ENCODE measurements around the gene DOCK11. TPM values are rescaled to one million over a fixed set of nuclear protein-coding genes. Genes with fewer than 3 reads are reported as not detected.
A peak's percentile ranks its signal among the peaks of the same experiment; 100 is the strongest.

The DOCK11 gene
- total and polyA plus RNA-seq, 7 experiments from 2014 or later: 24.2 to 115 (median 78.5) TPM

DNA sequence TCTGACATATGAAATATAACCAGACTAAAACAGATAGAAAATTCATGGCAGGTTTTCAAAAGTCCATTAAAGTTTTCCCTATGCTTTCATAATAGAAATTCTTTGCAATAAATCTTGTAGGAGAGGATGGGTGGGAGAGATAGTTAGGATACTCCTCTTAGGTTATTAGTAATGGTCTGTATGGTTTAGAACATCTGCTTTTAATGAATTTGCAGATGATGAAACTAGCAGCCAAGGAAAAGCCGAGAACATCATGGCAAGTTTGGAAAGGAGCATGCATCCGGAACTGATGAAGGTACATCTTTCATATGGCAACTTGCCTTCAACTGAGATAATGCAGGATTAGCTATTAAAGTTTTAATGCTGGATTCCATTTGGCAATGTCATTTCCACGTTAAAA is 70.7 kb downstream of the DOCK11 start:
- Mint-ChIP-seq H3K4me3 (no peak overlapping the region), H3K27me3 (no peaks in the 10 kb centered on the region), H3K9me3 (peaks cover 0 to 1% (median 0%) of the 10 kb centered on the region in 11 donors), H3K4me1 (peaks cover 2 to 34% (median 24%) of the 10 kb centered on the region in 7 donors), H3K27ac (peak overlapping the region in 5 of 9 donors; percentile 3 to 71 (median 31)), H3K36me3 (peaks cover 3 to 35% (median 15%) of the 10 kb centered on the region in 5 donors)
- Histone ChIP-seq H3K27ac (ENCODE audit: low read depth, low read length) (no peak overlapping the region), H3K4me3 (ENCODE audit: low read length) (no peak overlapping the region), H3K9me3 (ENCODE audit: control insufficient read depth in 2 of 3, low read length in 3 of 3) (no peaks in the 10 kb centered on the region), H3K4me1 (ENCODE audit: control insufficient read depth in 2 of 2, insufficient read depth in 2 of 2, low read length in 2 of 2) (no peaks in the 10 kb centered on the region), H3K36me3 (ENCODE audit: control insufficient read depth in 2 of 3, insufficient read depth in 3 of 3, low read length in 3 of 3) (peaks cover 0 to 29% (median 3%) of the 10 kb centered on the region in 3 experiments), H3K27me3 (ENCODE audit: control insufficient read depth in 2 of 2, insufficient read depth in 2 of 2, low read length in 2 of 2) (no peaks in the 10 kb centered on the region)
- DNase-seq: no peak
- ChIA-PET POLR2A (no interaction called here), CTCF (no interaction called here)
- no peak for ATAC-seq
- intact Hi-C loops (cut with micrococcal nuclease): no loop called here

DNA sequence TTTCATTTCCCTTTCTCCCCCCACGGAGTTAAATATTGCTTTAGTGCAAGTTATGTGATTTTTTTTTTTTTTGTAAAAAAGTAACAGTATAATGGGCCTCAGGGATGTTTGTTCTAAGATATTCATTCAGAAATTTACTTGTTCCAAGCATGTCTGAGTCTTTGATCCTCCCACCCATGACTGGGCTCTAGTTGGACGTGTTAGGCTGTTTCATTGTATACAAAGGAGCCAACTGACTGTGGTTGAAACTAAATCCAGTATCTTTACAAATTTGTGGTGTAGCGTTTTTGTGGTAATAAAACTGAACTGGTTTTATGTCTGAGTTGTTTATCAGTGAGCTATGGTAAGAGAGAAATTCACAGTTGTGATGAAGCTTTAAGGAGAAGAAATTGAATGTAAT is 74.1 kb downstream of the DOCK11 start:
- Mint-ChIP-seq H3K9me3 (no peaks in the 10 kb centered on the region), H3K27ac (peak overlapping the region in 4 of 9 donors; percentile 43 to 79 (median 56)), H3K36me3 (peaks cover 0 to 30% (median 11%) of the 10 kb centered on the region in 5 donors), H3K4me1 (peaks cover 0 to 16% (median 12%) of the 10 kb centered on the region in 7 donors), H3K4me3 (no peak overlapping the region), H3K27me3 (no peaks in the 10 kb centered on the region)
- H3K27ac ChIP-seq (ENCODE audit: low read depth, low read length): no peak overlapping the region
- H3K9me3 ChIP-seq (ENCODE audit: control insufficient read depth in 2 of 3, low read length in 3 of 3): no peaks in the 10 kb centered on the region
- no peak overlapping the region for H3K4me3 ChIP-seq (ENCODE audit: low read length)
- POLR2A ChIA-PET: no interaction called here
- DNase-seq (no peak), ATAC-seq (no peak)
- peaks cover 0 to 29% (median 3%) of the 10 kb centered on the region in 3 experiments for H3K36me3 ChIP-seq (ENCODE audit: control insufficient read depth in 2 of 3, insufficient read depth in 3 of 3, low read length in 3 of 3)
- CTCF ChIA-PET: no interaction called here
- no peaks in the 10 kb centered on the region for H3K27me3 ChIP-seq (ENCODE audit: control insufficient read depth in 2 of 2, insufficient read depth in 2 of 2, low read length in 2 of 2)
- intact Hi-C loops (cut with micrococcal nuclease): no loop called here
- H3K4me1 ChIP-seq (ENCODE audit: control insufficient read depth in 2 of 2, insufficient read depth in 2 of 2, low read length in 2 of 2): no peaks in the 10 kb centered on the region

DNA sequence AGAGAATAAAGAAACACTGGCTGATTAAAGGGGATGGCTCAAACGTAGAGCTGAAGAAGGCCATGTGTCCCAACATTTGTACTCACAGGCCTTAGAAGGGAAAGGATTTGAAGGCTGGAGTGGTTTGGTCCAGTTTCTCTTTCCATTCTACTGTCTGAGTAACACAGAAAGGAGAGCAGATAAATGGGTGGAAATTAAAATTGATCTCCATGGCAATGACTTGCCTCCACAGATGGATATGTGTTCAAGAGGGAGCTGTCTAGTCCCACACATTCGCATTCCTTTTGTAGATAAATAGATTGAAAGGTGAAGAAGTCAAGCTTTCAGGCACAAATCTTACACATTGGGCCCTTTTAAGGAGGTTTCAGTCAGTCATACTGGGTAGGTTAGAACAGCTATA is 74.6 kb downstream of the DOCK11 start:
- no peaks in the 10 kb centered on the region for H3K4me1 ChIP-seq (ENCODE audit: control insufficient read depth in 2 of 2, insufficient read depth in 2 of 2, low read length in 2 of 2)
- Mint-ChIP-seq H3K4me3 (no peak overlapping the region), H3K9me3 (no peaks in the 10 kb centered on the region), H3K4me1 (peaks cover 0 to 15% (median 10%) of the 10 kb centered on the region in 7 donors), H3K27me3 (no peaks in the 10 kb centered on the region), H3K27ac (peak overlapping the region in 7 of 9 donors; percentile 15 to 79 (median 51)), H3K36me3 (peaks cover 0 to 30% (median 13%) of the 10 kb centered on the region in 5 donors)
- H3K27ac ChIP-seq (ENCODE audit: low read depth, low read length): no peak overlapping the region
- intact Hi-C loops (cut with micrococcal nuclease): no loop called here
- no peak for ATAC-seq
- POLR2A ChIA-PET: interaction anchor here (0.6 kb wide), 1 partner anchor 70 kb away, joined by 3 read pairs; no protein-coding TSS in a partner anchor
- no peak for DNase-seq
- H3K4me3 ChIP-seq (ENCODE audit: low read length): no peak overlapping the region
- H3K9me3 ChIP-seq (ENCODE audit: control insufficient read depth in 2 of 3, low read length in 3 of 3): no peaks in the 10 kb centered on the region
- H3K27me3 ChIP-seq (ENCODE audit: control insufficient read depth in 2 of 2, insufficient read depth in 2 of 2, low read length in 2 of 2): no peaks in the 10 kb centered on the region
- peaks cover 0 to 25% (median 3%) of the 10 kb centered on the region in 3 experiments for H3K36me3 ChIP-seq (ENCODE audit: control insufficient read depth in 2 of 3, insufficient read depth in 3 of 3, low read length in 3 of 3)
- CTCF ChIA-PET: no interaction called here

DNA sequence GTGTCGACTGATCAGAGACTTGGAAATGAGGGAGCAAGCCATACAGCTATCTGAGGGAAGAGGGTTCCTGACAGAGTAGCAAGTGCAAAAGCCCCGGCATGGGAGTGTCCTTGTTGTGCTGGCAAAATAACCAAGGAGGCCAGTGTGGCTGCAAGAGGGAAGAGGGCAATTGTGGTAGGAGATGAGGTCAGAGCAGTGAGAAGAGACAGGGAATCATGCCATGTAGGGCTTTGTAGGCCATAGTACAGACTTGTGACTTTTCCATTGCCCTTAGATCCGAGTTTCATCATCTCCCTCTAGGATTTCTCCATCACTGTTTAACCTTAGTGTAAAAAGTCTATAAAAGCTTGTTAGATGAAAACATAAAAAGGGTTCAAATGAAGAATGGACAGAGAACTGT is 76.2 kb downstream of the DOCK11 start:
- intact Hi-C loops (cut with micrococcal nuclease): no loop called here
- H3K36me3 Mint-ChIP-seq: peaks cover 0 to 24% (median 13%) of the 10 kb centered on the region in 5 donors
- H3K4me1 Mint-ChIP-seq: peaks cover 0 to 10% (median 4%) of the 10 kb centered on the region in 7 donors
- no peak overlapping the region for H3K4me3 Mint-ChIP-seq
- H3K4me3 ChIP-seq (ENCODE audit: low read length): no peak overlapping the region
- ChIA-PET POLR2A (interaction anchor here (0.7 kb wide), 1 partner anchor 9 kb away, joined by 3 read pairs; no protein-coding TSS in a partner anchor), CTCF (no interaction called here)
- H3K9me3 ChIP-seq (ENCODE audit: control insufficient read depth in 2 of 3, low read length in 3 of 3): no peaks in the 10 kb centered on the region
- H3K27me3 ChIP-seq (ENCODE audit: control insufficient read depth in 2 of 2, insufficient read depth in 2 of 2, low read length in 2 of 2): no peaks in the 10 kb centered on the region
- H3K27me3 Mint-ChIP-seq: no peaks in the 10 kb centered on the region
- peaks cover 0 to 37% (median 6%) of the 10 kb centered on the region in 3 experiments for H3K36me3 ChIP-seq (ENCODE audit: control insufficient read depth in 2 of 3, insufficient read depth in 3 of 3, low read length in 3 of 3)
- H3K4me1 ChIP-seq (ENCODE audit: control insufficient read depth in 2 of 2, insufficient read depth in 2 of 2, low read length in 2 of 2): no peaks in the 10 kb centered on the region
- H3K27ac Mint-ChIP-seq: peak overlapping the region in 2 of 9 donors; percentile 28 to 41
- no peaks in the 10 kb centered on the region for H3K9me3 Mint-ChIP-seq
- DNase-seq (no peak), ATAC-seq (no peak)
- H3K27ac ChIP-seq (ENCODE audit: low read depth, low read length): no peak overlapping the region

DNA sequence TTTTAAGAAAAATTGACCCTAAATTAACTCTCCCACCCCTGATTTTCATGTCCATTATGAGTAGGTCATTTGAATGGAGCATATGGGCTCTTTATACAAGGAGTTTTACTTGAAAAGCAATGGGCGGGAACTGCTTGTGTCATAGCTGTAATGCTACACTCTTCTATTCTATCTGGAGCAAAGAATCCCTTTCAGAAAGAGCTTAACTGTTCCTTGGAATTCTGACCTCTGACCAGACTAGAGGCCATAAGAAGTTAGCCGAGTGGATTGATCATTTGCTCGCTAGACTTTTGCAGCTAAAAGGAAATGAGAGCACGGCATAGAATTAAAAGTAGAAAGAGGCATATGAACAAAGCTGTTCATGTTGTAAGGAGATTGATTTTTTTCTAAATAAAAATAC is 79.1 kb downstream of the DOCK11 start:
- H3K4me1 Mint-ChIP-seq: peaks cover 0 to 6% (median 0%) of the 10 kb centered on the region in 7 donors
- H3K4me3 Mint-ChIP-seq: no peak overlapping the region
- CTCF ChIA-PET: interaction anchor here (0.9 kb wide), 1 partner anchor 24 kb away, joined by 4 read pairs; no protein-coding TSS in a partner anchor
- no peak overlapping the region for H3K4me3 ChIP-seq (ENCODE audit: low read length)
- H3K27ac Mint-ChIP-seq: no peak overlapping the region
- no peaks in the 10 kb centered on the region for H3K27me3 ChIP-seq (ENCODE audit: control insufficient read depth in 2 of 2, insufficient read depth in 2 of 2, low read length in 2 of 2)
- peaks cover 0 to 22% (median 16%) of the 10 kb centered on the region in 5 donors for H3K36me3 Mint-ChIP-seq
- no peaks in the 10 kb centered on the region for H3K9me3 ChIP-seq (ENCODE audit: control insufficient read depth in 2 of 3, low read length in 3 of 3)
- DNase-seq (no peak), ATAC-seq (no peak)
- no peaks in the 10 kb centered on the region for H3K27me3 Mint-ChIP-seq
- H3K4me1 ChIP-seq (ENCODE audit: control insufficient read depth in 2 of 2, insufficient read depth in 2 of 2, low read length in 2 of 2): no peaks in the 10 kb centered on the region
- intact Hi-C loops (cut with micrococcal nuclease): no loop called here
- POLR2A ChIA-PET: interaction anchor here (0.6 to 1.4 kb wide), 2 partner anchors 10 to 79 kb away, joined by 3 read pairs; partner anchors contain the start of gene DOCK11
- no peaks in the 10 kb centered on the region for H3K9me3 Mint-ChIP-seq
- peaks cover 0 to 62% (median 6%) of the 10 kb centered on the region in 3 experiments for H3K36me3 ChIP-seq (ENCODE audit: control insufficient read depth in 2 of 3, insufficient read depth in 3 of 3, low read length in 3 of 3)
- H3K27ac ChIP-seq (ENCODE audit: low read depth, low read length): no peak overlapping the region

DNA sequence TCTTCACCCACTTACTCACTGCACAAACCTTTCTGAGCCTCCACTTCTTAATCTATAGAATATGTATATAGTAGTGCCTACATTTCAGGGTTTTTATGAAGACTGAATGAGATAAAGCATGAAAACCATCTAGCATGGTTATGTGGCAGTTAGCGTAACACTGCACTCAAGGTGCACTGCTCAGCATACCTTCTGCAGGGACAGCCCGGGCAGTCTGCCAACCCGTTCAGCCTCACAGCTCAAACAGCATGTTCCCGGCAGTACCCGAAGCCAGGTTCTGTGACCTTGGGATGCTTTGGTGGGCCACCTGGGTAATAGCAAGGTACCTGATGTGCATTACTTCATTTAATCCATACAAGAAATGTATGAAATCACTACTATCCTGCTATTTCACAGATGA is 81.4 kb downstream of the DOCK11 start:
- Mint-ChIP-seq H3K4me1 (no peaks in the 10 kb centered on the region), H3K9me3 (no peaks in the 10 kb centered on the region), H3K4me3 (no peak overlapping the region), H3K27me3 (no peaks in the 10 kb centered on the region), H3K36me3 (peaks cover 0 to 20% (median 12%) of the 10 kb centered on the region in 5 donors), H3K27ac (no peak overlapping the region)
- intact Hi-C loops (cut with micrococcal nuclease): no loop called here
- Histone ChIP-seq H3K27ac (ENCODE audit: low read depth, low read length) (no peak overlapping the region), H3K4me3 (ENCODE audit: low read length) (no peak overlapping the region), H3K36me3 (ENCODE audit: control insufficient read depth in 2 of 3, insufficient read depth in 3 of 3, low read length in 3 of 3) (peaks cover 0 to 65% (median 8%) of the 10 kb centered on the region in 3 experiments), H3K27me3 (ENCODE audit: control insufficient read depth in 2 of 2, insufficient read depth in 2 of 2, low read length in 2 of 2) (no peaks in the 10 kb centered on the region), H3K9me3 (ENCODE audit: control insufficient read depth in 2 of 3, low read length in 3 of 3) (no peaks in the 10 kb centered on the region), H3K4me1 (ENCODE audit: control insufficient read depth in 2 of 2, insufficient read depth in 2 of 2, low read length in 2 of 2) (no peaks in the 10 kb centered on the region)
- DNase-seq (no peak), ATAC-seq (no peak)
- ChIA-PET POLR2A (no interaction called here), CTCF (no interaction called here)

DNA sequence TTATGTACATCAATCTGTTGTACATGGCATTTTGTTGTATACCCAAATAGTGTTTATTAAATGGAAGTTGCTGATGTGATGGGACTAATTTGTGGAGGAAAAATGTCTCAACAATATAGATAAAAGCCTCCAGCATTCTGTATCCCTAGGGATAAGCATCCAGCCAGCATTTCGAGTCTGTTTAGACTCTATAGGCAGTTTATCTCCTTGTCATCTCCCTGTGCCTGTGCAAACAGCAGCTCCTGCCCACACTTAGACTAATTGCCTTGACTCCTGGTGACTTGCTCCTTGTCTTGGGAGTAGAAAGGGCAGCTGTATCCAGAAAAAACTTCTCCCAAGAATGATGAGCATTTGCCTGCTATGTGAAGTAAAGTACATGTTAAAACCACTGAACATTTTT is 83.8 kb downstream of the DOCK11 start:
- ATAC-seq: no peak
- peaks cover 0 to 26% (median 18%) of the 10 kb centered on the region in 5 donors for H3K36me3 Mint-ChIP-seq
- H3K4me3 Mint-ChIP-seq: no peak overlapping the region
- H3K9me3 ChIP-seq (ENCODE audit: control insufficient read depth in 2 of 3, low read length in 3 of 3): no peaks in the 10 kb centered on the region
- H3K4me1 Mint-ChIP-seq: no peaks in the 10 kb centered on the region
- no peaks in the 10 kb centered on the region for H3K27me3 ChIP-seq (ENCODE audit: control insufficient read depth in 2 of 2, insufficient read depth in 2 of 2, low read length in 2 of 2)
- CTCF ChIA-PET: no interaction called here
- intact Hi-C loops (cut with micrococcal nuclease): no loop called here
- no peaks in the 10 kb centered on the region for H3K4me1 ChIP-seq (ENCODE audit: control insufficient read depth in 2 of 2, insufficient read depth in 2 of 2, low read length in 2 of 2)
- H3K27ac ChIP-seq (ENCODE audit: low read depth, low read length): no peak overlapping the region
- peaks cover 0 to 3% (median 0%) of the 10 kb centered on the region in 11 donors for H3K9me3 Mint-ChIP-seq
- no peaks in the 10 kb centered on the region for H3K27me3 Mint-ChIP-seq
- peak overlapping the region in 2 of 9 donors; percentile 13 to 41 for H3K27ac Mint-ChIP-seq
- POLR2A ChIA-PET: no interaction called here
- H3K36me3 ChIP-seq (ENCODE audit: control insufficient read depth in 2 of 3, insufficient read depth in 3 of 3, low read length in 3 of 3): peaks cover 6 to 62% (median 8%) of the 10 kb centered on the region in 3 experiments
- DNase-seq: no peak
- H3K4me3 ChIP-seq (ENCODE audit: low read length): no peak overlapping the region
